HG02610 (cell line): Measurements from ENCODE around the gene NOP16.
A peak's percentile ranks its signal among the peaks of the same experiment; 100 is the strongest.

Experiments used
- ATAC-seq: cut with Tn5 transposase; IDR thresholded peaks from one replicate; pipeline ENCODE4 v1.9.1; 2021; ENCODE audit warnings: mild to moderate bottlenecking, moderate library complexity; ENCODE audit not compliant: unreplicated experiment

Gene NOP16

GRCh38 chr5:176388003-176388443 is 375 bp downstream of the NOP16 start:
- no peak for ATAC-seq

GRCh38 chr5:176387384-176387925 is 943 bp downstream of the NOP16 start:
- ATAC-seq: no peak

- ATAC-seq: no peak
Observed at GRCh38 chr5:176386491-176386890, 1.9 kb downstream of the NOP16 start.

GRCh38 chr5:176384991-176385390 is 3.4 kb downstream of the NOP16 start:
- ATAC-seq: no peak

- ATAC-seq: no peak
Observed at GRCh38 chr5:176384366-176384930, 4.0 kb downstream of the NOP16 start.

- ATAC-seq: no peak
Observed at GRCh38 chr5:176383961-176384360, 4.4 kb downstream of the NOP16 start.

- ATAC-seq: no peak
Observed at GRCh38 chr5:176383248-176383905, 5.0 kb downstream of the NOP16 start.

GRCh38 chr5:176382721-176383120 is 5.7 kb downstream of the NOP16 start:
- no peak for ATAC-seq

GRCh38 chr5:176381979-176382378 is 6.4 kb downstream of the NOP16 start:
- no peak for ATAC-seq

- no peak for ATAC-seq
Observed at GRCh38 chr5:176381423-176381822, 7.0 kb downstream of the NOP16 start.

GRCh38 chr5:176379881-176380280 is 8.5 kb downstream of the NOP16 start:
- no peak for ATAC-seq

- ATAC-seq: no peak
Observed at GRCh38 chr5:176373100-176373818, 15.1 kb downstream of the NOP16 start.

- ATAC-seq: no peak
Observed at GRCh38 chr5:176371621-176372539, 16.5 kb downstream of the NOP16 start.

- ATAC-seq: no peak
Observed at GRCh38 chr5:176369934-176370711, 18.3 kb downstream of the NOP16 start.

GRCh38 chr5:176368726-176369125 is 19.7 kb downstream of the NOP16 start:
- ATAC-seq: no peak

GRCh38 chr5:176366232-176366894 is 22.0 kb downstream of the NOP16 start:
- no peak for ATAC-seq

GRCh38 chr5:176365351-176366231 is 22.8 kb downstream of the NOP16 start, which contains the start of gene ARL10:
Gene ARL10, plus strand, starts transcription at chr5:176365487. Its CDS starts 77 bp downstream, at chr5:176365564.
- peak; percentile 40 for ATAC-seq

- ATAC-seq: no peak
Observed at GRCh38 chr5:176364765-176365350, 23.5 kb downstream of the NOP16 start.
